GDM1 (cell line): ENCODE results near the gene INTS14.
A peak's percentile ranks its signal among the peaks of the same experiment; 100 is the strongest.
"Not testable (repeated sequence)": the region's sequence is repeated elsewhere in the genome, so short reads cannot be mapped to it uniquely, and the experiment has no call there.

Experiments
- DNase-seq: peaks from one replicate; lab custom pipeline; 2025; lab: John Stamatoyannopoulos, UW

Gene INTS14

GRCh38 chr15:65631503-65631902 lies 20.6 kb upstream of the INTS14 start:
- DNase-seq: no peak

GRCh38 chr15:65630760-65631159 lies 19.8 kb upstream of the INTS14 start:
- no peak for DNase-seq

GRCh38 chr15:65629548-65629947 lies 18.6 kb upstream of the INTS14 start:
- DNase-seq: no peak

- no peak for DNase-seq
Observed at GRCh38 chr15:65626856-65627255, 15.9 kb upstream of the INTS14 start.

DNA sequence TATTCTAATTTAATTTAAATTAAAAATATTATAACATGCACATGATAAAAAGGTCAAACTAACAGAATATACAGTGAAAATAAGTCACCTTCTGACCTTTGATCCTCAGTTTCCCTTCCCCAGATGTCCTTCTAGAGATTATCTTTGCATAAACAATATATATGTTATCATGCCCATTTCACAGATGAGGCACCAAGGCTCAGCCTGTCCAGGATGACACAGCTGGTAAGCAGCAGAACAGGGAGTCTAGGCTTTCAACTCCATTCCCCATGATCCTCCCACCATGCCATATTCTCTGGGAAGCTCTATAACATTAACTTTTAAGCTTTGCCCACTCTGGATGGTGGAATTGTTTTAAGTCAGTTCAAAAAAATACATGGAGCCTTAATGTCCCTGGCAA lies 12.2 kb upstream of the INTS14 start:
- DNase-seq: no peak

- no peak for DNase-seq
Observed at GRCh38 chr15:65621638-65622037, 10.7 kb upstream of the INTS14 start, which contains the start of gene SLC24A1. SLC24A1 (plus strand) TSS chr15:65621938; CDS start chr15:65624081, 2,143 bp downstream.

GRCh38 chr15:65620833-65621232 lies 9.9 kb upstream of the INTS14 start:
- DNase-seq: no peak

DNA sequence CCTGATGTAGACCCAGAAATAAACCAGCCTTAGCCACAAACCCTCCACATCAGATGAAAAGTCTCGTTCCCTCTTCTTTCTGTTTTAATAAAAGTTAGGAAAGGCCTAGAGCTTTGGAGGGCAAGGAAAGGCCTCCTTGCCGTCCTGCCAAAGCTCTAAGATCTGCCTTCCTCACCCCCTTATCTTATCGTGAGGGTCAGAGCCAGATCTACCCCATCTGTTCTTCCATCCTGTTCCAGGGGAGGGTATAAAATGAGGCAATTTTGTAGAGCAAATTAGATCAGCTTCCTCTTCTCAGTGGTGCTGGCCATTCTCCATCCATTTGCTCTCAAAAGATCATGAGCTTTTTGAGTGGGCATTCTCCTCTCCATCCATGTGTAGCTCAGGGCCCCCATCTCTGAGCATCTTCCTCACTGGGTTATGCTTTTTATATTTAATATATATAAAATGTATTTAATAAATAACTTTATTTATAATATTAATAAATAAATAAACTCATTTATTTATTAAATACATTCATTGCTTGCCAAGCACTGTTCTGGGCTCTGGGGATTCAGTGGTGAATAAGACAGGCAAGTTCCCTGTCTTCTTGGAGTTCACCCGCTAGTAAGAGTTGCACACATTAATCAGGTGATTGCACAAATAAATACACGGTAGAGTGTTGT lies 8.8 kb upstream of the INTS14 start:
- DNase-seq: no peak

- no peak for DNase-seq
Observed at GRCh38 chr15:65618560-65619109, 7.7 kb upstream of the INTS14 start.

- DNase-seq: not testable (repeated sequence)
Observed at GRCh38 chr15:65615887-65616286, 5.0 kb upstream of the INTS14 start.

DNA sequence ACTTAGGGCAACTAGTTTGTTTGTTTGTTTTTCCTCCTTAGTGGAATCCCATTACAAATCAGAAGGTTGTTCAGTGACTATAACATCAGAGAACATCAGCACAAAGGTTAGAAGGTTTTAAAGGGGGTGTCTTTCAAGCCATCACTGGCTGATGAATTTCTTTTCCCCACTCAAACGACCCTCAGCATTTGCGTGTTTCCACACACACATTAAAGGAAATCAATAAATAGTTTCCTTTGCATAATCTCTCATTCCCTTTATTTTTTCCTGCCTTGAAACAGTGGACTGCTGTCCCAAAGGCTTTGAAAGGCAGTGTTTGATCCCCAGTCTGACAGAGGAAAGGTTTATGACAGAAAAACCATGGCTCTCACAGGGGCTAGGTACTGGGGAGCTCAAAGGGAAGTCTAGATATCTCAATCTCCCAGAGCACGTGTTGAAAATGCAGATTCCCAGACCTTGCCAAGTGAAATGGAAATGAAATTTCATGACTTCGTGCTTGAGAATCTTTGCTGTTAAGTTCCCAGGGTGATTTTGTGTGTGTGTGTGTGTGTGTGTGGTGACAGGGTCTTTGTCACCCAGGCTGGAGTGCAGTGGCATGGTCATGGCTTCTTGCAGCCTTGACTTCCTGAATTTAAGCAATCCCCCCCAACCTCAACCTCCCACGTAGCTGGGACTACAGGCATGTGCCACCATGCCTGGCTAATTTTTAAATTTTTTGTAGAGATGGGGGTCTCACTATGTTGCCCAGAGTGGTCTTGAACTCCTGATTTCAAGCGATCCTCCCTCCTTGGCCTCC lies 2.2 kb upstream of the INTS14 start:
- DNase-seq: no peak

DNA sequence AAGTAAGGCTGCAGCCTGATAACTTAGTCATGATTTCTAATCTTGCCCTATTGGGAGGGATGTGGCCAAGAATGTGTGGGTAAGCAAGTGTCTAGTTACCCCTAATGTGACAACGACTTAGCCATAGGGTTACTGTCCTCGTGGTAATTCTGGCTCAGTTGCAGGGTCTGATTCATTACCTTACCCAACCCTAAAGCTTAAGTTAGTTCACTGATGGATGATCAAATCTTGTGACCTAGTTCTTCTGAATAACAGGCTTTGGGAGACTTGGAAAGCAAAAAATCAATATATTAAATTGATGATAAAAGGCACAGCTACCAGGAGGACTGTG lies 1.6 kb upstream of the INTS14 start:
- no peak for DNase-seq

DNA sequence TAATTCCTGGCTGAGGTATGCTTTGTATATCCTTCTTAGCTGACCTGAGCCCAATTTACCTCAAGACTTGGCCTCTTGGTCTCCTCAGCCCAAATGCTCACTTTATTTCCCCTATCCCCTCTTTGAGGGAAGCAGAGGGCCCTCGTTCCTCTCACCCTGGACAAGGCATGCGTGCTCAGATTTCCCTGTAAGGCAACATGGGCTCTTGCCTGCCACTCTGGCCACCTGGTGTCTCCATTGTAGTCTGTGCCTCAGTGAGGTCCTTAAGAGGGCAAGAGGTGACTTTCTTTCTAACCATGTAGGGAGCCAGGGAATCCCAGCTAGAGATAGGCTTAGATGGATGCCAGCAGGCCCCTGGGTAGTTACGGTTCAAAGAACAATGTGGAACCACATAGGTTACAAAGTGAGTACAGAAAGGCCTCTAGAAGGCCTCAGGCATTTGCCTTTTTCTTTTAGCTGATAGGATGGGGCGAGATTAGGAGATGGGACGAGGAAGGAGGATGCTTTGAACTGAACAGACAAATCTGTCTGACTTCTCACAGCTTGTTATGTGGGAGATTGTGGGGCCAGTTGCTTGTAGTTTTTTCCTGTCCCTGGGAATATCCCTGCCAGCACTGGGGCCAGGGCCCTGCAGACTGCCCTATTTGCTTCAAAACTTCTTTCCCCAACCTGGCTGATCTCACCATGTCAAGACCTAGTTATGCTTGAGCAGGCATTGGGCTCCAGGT lies 1.1 kb upstream of the INTS14 start:
- DNase-seq: no peak

- no peak for DNase-seq
Observed at GRCh38 chr15:65603559-65603958, 7.4 kb downstream of the INTS14 start.

- no peak for DNase-seq
Observed at GRCh38 chr15:65603134-65603533, 7.8 kb downstream of the INTS14 start.

DNA sequence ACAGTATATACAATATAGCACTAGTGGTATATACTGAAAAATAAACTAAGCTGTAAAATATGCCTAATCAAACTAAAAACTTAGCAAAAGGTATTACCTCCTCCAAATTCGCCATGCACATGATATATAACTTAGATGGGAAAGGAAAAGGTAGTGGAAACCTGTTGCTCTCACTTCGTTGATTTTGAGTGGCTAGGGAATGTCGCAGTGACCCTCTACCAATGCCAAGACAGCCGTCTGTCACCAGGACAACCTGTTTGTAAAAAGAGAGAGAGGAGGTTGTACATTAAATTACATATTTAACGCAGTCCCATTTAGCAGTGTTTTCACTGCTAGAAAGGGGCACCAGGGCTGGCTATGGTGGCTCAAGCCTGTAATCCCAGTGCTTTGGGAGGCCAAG lies 11.3 kb downstream of the INTS14 start:
- DNase-seq: no peak

- DNase-seq: no peak
Observed at GRCh38 chr15:65598468-65598867, 12.5 kb downstream of the INTS14 start.

DNA sequence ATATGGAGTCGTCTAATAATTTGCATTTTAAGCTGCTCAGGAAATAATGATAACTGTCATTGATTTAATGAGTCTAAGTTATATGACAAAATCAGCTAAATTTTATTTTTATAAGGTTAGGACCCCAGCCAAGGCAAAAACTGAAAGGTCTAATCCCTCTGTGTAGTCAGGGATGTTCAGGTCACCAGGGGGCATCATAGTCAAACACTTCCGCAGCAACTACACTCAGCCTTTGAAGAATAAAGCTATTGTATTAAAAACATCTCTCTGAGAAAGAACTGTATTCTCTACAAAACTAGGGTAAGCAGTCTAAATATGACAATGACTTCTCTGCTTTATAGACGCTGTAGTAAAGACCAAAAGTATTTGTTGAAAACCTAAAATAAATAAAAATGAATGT lies 15.0 kb downstream of the INTS14 start:
- no peak for DNase-seq

DNA sequence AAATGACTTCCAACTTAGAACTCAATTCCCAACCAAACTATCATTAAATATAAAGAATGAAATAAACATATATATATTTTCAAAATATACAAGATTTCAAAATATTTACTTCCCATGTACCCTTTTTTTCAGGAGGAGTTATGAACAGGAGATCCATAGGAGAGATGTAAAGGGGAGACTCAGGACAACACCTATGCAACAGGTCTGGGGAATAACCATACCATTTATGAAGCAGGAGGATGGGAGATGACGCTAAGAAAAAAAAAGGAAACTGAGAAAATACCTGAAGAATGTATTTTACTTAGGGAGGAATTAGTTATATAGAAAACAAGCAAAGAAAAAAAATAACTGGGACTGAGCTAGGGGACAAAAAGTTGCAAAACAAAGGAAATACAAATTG lies 23.8 kb downstream of the INTS14 start:
- no peak for DNase-seq

DNA sequence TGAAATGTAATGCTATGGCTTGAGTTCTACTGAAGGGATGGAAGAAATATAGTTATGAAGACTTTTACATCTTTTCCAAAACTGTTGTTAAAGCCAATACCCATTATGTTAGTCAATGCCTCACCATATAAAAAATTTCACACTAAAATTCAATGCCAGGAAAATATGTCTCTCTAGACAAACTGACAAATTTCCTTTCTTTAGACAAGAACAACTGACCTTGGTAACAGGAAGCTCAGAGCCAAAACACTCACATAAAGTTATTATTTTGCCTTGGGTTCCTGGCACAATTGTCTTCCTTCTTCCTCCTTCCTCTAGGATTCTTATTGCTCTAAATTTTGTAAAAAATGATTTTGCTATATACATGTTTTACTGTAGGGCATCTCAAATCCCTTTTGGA lies 26.7 kb downstream of the INTS14 start:
- no peak for DNase-seq

DNA sequence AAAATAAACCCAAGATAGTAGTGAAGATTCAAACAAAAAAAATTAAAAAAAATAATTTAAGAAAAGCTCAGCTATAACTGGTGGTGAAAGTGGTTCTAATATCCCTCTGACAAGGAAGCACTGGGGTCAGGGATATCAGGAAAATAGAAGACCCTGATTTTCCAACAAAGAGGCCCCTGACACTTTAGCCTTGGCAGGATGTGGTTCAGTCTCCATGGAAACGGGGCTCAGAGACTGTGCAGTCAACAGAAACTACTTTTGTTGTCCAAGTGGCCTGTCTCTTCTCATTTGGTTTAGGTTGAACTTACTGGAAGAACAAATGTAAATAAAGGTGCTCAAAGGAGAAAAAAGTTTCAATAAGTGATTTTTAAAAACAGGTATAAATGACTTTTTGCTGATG lies 27.2 kb downstream of the INTS14 start:
- DNase-seq: peak; percentile 5

DNA sequence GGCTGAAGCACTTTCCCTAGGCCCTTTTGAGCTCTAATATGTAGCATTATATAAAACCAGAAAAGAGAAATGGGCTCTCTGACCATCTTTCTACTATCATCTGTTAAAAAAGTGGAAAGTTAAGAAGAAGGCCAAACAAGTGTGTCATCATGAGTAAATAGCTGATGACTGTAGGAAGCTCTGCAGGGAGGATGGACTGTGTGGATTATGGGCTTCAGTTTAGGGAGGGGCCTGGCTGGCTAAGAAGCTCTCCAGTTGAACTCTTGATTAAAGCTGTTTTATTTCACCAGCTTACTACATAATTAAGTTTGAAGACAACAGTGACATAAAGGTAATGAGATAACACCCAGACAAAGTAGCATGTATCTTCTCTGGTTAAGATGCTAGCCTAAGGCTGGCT lies 30.6 kb downstream of the INTS14 start:
- DNase-seq: no peak

- DNase-seq: no peak
Observed at GRCh38 chr15:65579762-65580161, 31.2 kb downstream of the INTS14 start.
